Mesenchymal stem cell (in vitro differentiated cells and primary cell): ENCODE results near the gene TRPM7.

ENCODE experiments used
- DNase-seq: peaks from one replicate; pipeline ENCODE4 v3.0.0-alpha.2; 2013
- H2AFZ ChIP-seq: one replicate; pipeline ENCODE4 v1.6.1; 2013; ENCODE audit warnings: low read depth, mild to moderate bottlenecking, control low read depth, inconsistent platforms, low read length, moderate library complexity
- H2AK5ac ChIP-seq: 2 replicates; pipeline ENCODE4 v1.6.1; 2013; ENCODE audit warnings: low read length, moderate library complexity, mild to moderate bottlenecking, inconsistent platforms; ENCODE audit not compliant: severe bottlenecking
- H2BK120ac ChIP-seq: one replicate; pipeline ENCODE4 v1.6.1; 2013; ENCODE audit warnings: low read depth, mild to moderate bottlenecking, inconsistent platforms, low read length, moderate library complexity
- H2BK12ac ChIP-seq, 2 experiments: one replicate each; pipeline ENCODE4 v1.6.1; 2013; ENCODE audit warnings: inconsistent platforms in 2 of 2, low read length in 2 of 2, mild to moderate bottlenecking in 2 of 2, moderate library complexity in 2 of 2, control low read depth in 1 of 2
- H2BK15ac ChIP-seq: one replicate; pipeline ENCODE4 v1.6.1; 2013; ENCODE audit warnings: mild to moderate bottlenecking, low read depth, inconsistent platforms; ENCODE audit not compliant: poor library complexity, severe bottlenecking
- H2BK5ac ChIP-seq: 2 replicates; pipeline ENCODE4 v1.6.1; 2013; ENCODE audit warnings: low read depth, mild to moderate bottlenecking, low read length, control low read depth, inconsistent platforms; ENCODE audit not compliant: poor library complexity, severe bottlenecking
- H3K14ac ChIP-seq, 2 experiments: one replicate each; pipeline ENCODE4 v1.6.1; 2013; ENCODE audit warnings: inconsistent platforms in 2 of 2, low read length in 2 of 2, control low read depth in 1 of 2, mild to moderate bottlenecking in 1 of 2, moderate library complexity in 1 of 2
- H3K18ac ChIP-seq, 2 experiments: one replicate each; pipeline ENCODE4 v1.6.1; 2013; ENCODE audit warnings: inconsistent platforms in 2 of 2, low read length in 2 of 2, control low read depth in 1 of 2, low read depth in 1 of 2, mild to moderate bottlenecking in 1 of 2
- H3K23ac ChIP-seq, 2 experiments: one replicate each; pipeline ENCODE4 v1.6.1; 2013; ENCODE audit warnings: inconsistent platforms in 2 of 2, low read length in 2 of 2, mild to moderate bottlenecking in 2 of 2, moderate library complexity in 2 of 2, control low read depth in 1 of 2
- H3K27ac ChIP-seq: 2 replicates; pipeline ENCODE4 v1.5.1; 2013; ENCODE audit warnings: mild to moderate bottlenecking, moderate library complexity, low read length, control low read depth, inconsistent platforms; ENCODE audit not compliant: poor library complexity, severe bottlenecking
- H3K27me3 ChIP-seq, 2 experiments: 2 replicates each; pipeline versions ENCODE4 v1.6.1 to v1.7.0; 2013; ENCODE audit warnings: low read length in 2 of 2, mild to moderate bottlenecking in 2 of 2, moderate library complexity in 2 of 2, control low read depth in 1 of 2, inconsistent platforms in 1 of 2; ENCODE audit not compliant: control insufficient read depth in 1 of 2, insufficient read depth in 1 of 2
- H3K36me3 ChIP-seq, 2 experiments: 2 replicates each; pipeline versions ENCODE4 v1.6.1 to v1.7.0; 2013; ENCODE audit warnings: low read length in 2 of 2, control low read depth in 1 of 2, inconsistent platforms in 1 of 2, low read depth in 1 of 2, mild to moderate bottlenecking in 1 of 2; ENCODE audit not compliant: insufficient read depth in 2 of 2, control insufficient read depth in 1 of 2
- H3K4ac ChIP-seq, 2 experiments: one replicate each; pipeline ENCODE4 v1.6.1; 2013; ENCODE audit warnings: inconsistent platforms in 2 of 2, low read length in 2 of 2, mild to moderate bottlenecking in 2 of 2, moderate library complexity in 2 of 2, control low read depth in 1 of 2, low read depth in 1 of 2
- H3K4me1 ChIP-seq: 2 replicates; pipeline ENCODE4 v1.6.1; 2013; ENCODE audit warnings: low read depth, low read length, control low read depth; ENCODE audit not compliant: control insufficient read depth, insufficient read depth
- H3K4me2 ChIP-seq: 2 replicates; pipeline ENCODE4 v1.6.1; 2013; ENCODE audit warnings: low read length, mild to moderate bottlenecking, inconsistent platforms; ENCODE audit not compliant: poor library complexity, severe bottlenecking
- H3K4me3 ChIP-seq, 2 experiments: 2 replicates each; pipeline versions ENCODE4 v1.5.1 to v1.7.0; 2013; ENCODE audit warnings: low read length in 2 of 2, mild to moderate bottlenecking in 2 of 2, control low read depth in 1 of 2, low read depth in 1 of 2; ENCODE audit not compliant: insufficient read depth in 1 of 2
- H3K79me1 ChIP-seq: replicated peaks from 2 replicates; pipeline ENCODE4 v1.6.1; 2013; ENCODE audit warnings: mild to moderate bottlenecking, control low read depth, low read length, inconsistent platforms; ENCODE audit not compliant: poor library complexity, severe bottlenecking
- H3K9ac ChIP-seq: 2 replicates; pipeline ENCODE4 v1.7.0; 2013; ENCODE audit warnings: mild to moderate bottlenecking, low read length, moderate library complexity
- H3K9me3 ChIP-seq: 2 replicates; pipeline ENCODE4 v1.7.0; 2013; ENCODE audit warnings: mild to moderate bottlenecking, low read length; ENCODE audit not compliant: control insufficient read depth
- H4K8ac ChIP-seq: one replicate; pipeline ENCODE4 v1.6.1; 2013; ENCODE audit warnings: inconsistent platforms, mild to moderate bottlenecking, low read length, moderate library complexity
- H4K91ac ChIP-seq: one replicate; pipeline ENCODE4 v1.6.1; 2013; ENCODE audit warnings: mild to moderate bottlenecking, low read length, inconsistent platforms
- WGBS: methylation state at CpG from one replicate; pipeline ENCODE4 v1.1.7; 2013; ENCODE audit warnings: mixed read lengths; 5-methylcytosine and 5-hydroxymethylcytosine counted together

TRPM7 gene

DNA sequence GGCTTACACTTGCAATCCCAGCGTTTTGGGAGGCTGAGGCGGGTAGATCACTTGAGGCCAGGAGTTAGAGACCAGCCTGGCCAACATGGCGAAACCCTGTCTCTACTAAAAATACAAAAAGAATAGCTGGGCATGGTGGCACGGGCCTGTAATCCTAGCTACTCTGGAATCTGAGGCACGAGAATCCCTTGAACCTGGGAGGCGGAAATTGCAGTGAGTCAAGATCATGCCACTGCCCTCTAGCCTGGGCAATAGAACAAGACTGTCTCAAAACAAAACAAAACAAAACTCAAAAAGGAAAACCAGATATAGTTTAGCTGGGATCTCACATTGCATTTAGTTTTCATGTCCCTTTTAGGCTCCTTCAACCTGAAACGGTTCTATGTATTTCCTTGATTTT is 137.3 kb downstream of the TRPM7 start:
- Histone ChIP-seq H4K91ac (no peak overlapping the region), H3K23ac (no peak overlapping the region), H3K18ac (no peak overlapping the region), H2BK5ac (no peak overlapping the region), H2BK15ac (no peak overlapping the region), H3K27me3 (peaks cover 0 to 16% of the 10 kb centered on the region in 2 experiments), H3K4me3 (no peak overlapping the region), H3K9ac (no peak overlapping the region), H3K36me3 (peaks cover 0 to 5% of the 10 kb centered on the region in 2 experiments), H3K9me3 (no peaks in the 10 kb centered on the region), H2AK5ac (no peak overlapping the region), H2BK12ac (no peak overlapping the region), H3K14ac (no peak overlapping the region), H3K27ac (no peak overlapping the region), H3K4me2 (no peak overlapping the region), H3K4ac (no peak overlapping the region), H2BK120ac (no peak overlapping the region), H3K79me1 (no peaks in the 10 kb centered on the region), H3K4me1 (no peaks in the 10 kb centered on the region), H2AFZ (no peak overlapping the region), H4K8ac (no peak overlapping the region)
- WGBS = 94% methylated on average over 7 of the region's 7 CpGs
- no peak for DNase-seq

DNA sequence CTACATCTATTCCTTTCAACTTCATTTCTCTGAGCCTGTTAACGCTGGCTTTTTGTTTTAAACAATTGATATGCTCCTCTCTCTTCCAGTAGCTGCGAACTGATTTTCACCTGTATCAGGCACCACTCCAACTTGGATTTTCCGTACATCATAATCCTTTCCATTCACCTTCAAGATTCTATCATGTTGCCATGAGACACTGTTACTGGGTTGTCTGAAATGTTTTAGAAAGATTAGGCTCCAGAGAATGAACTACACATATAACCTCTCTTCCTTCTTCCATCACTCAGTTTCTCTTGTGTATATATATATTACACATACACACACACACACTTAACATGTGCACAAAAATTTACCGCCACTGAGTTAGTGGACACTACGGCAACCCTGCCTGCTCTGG is 140.0 kb downstream of the TRPM7 start, which contains the start of gene USP50:
Gene USP50 (minus strand): TSS at position 101 of the 400 bp plus-strand sequence. CDS start 141 bp downstream, outside the sequence.
- H3K4me3 ChIP-seq = no peak within 1 kb of the TSS
- H2AFZ ChIP-seq = no peak within 1 kb of the TSS
- no peak within 1 kb of the TSS for H3K27ac ChIP-seq
- no peak within 1 kb of the TSS for H2BK15ac ChIP-seq
- H2BK12ac ChIP-seq = no peak within 1 kb of the TSS
- H3K4ac ChIP-seq = no peak within 1 kb of the TSS
- 95% methylated on average over 4 of the region's 5 CpGs for WGBS
- no peak within 1 kb of the TSS for H4K91ac ChIP-seq
- DNase-seq = no peak
- H2BK120ac ChIP-seq = no peak within 1 kb of the TSS
- no peaks in the 10 kb centered on the region for H3K79me1 ChIP-seq
- no peaks in the 10 kb centered on the region for H3K9me3 ChIP-seq
- peaks cover 0 to 16% of the 10 kb centered on the region in 2 experiments for H3K27me3 ChIP-seq
- no peak within 1 kb of the TSS for H3K14ac ChIP-seq
- no peak within 1 kb of the TSS for H3K18ac ChIP-seq
- no peak within 1 kb of the TSS for H3K23ac ChIP-seq
- no peaks in the 10 kb centered on the region for H3K4me1 ChIP-seq
- no peak within 1 kb of the TSS for H3K4me2 ChIP-seq
- no peaks in the 10 kb centered on the region for H3K36me3 ChIP-seq
- no peak within 1 kb of the TSS for H3K9ac ChIP-seq
- H2AK5ac ChIP-seq = no peak within 1 kb of the TSS
- no peak within 1 kb of the TSS for H4K8ac ChIP-seq
- H2BK5ac ChIP-seq = no peak within 1 kb of the TSS

DNA sequence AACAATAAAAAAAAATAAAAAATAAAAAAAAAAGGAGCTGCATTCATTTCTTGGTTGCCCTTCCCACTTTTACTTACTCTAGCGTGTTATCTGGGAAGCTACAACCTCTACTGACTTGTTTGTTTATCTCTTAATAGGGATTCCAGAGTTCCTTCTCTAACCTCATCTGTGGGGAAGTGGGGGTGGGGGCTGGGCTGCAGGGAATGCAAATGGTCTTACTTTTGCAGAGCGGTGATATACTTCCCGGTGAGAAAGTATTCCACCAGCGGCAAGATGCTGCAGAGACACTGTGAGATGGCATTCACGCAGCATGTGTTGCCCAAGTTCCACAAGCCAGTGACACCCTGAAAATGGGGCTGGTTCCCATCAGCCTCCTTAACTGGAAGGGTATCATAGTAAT is 142.2 kb downstream of the TRPM7 start:
- H2AK5ac ChIP-seq = no peak overlapping the region
- no peaks in the 10 kb centered on the region for H3K36me3 ChIP-seq
- no peak overlapping the region for H3K14ac ChIP-seq
- H4K8ac ChIP-seq = no peak overlapping the region
- H3K79me1 ChIP-seq = no peaks in the 10 kb centered on the region
- H2AFZ ChIP-seq = no peak overlapping the region
- no peak overlapping the region for H3K18ac ChIP-seq
- no peak overlapping the region for H3K27ac ChIP-seq
- no peak overlapping the region for H2BK5ac ChIP-seq
- no peak overlapping the region for H3K4me2 ChIP-seq
- H3K9me3 ChIP-seq = no peaks in the 10 kb centered on the region
- H3K23ac ChIP-seq = no peak overlapping the region
- H2BK120ac ChIP-seq = no peak overlapping the region
- no peaks in the 10 kb centered on the region for H3K4me1 ChIP-seq
- no peak overlapping the region for H2BK12ac ChIP-seq
- no peak overlapping the region for H3K9ac ChIP-seq
- DNase-seq = peak; percentile 14
- no peak overlapping the region for H3K4me3 ChIP-seq
- no peak overlapping the region for H4K91ac ChIP-seq
- 34% methylated on average over 4 of the region's 5 CpGs for WGBS
- H3K4ac ChIP-seq = no peak overlapping the region
- peaks cover 0 to 30% of the 10 kb centered on the region in 2 experiments for H3K27me3 ChIP-seq
- no peak overlapping the region for H2BK15ac ChIP-seq

DNA sequence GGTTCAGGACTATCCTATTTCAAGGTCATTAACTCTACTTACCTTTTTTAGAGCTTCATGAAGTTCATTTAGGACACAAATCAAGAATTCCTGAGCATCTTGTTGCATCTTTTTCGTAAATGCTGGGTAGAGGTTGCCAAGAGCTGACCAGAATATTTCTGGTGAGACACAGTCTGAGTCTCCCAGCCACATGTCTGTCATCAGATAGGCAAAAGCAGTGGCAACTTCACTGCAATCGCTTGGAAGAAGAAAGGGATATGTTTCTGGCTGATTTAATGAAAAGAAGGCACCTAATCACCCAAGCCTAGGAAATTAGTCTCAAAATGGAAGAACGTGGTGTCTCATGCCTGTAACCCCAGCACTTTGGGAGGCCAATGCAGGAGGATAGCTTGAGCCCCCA is 143.0 kb downstream of the TRPM7 start:
- no peak overlapping the region for H3K23ac ChIP-seq
- no peak for DNase-seq

More for the DNA sequence above, 143.0 kb downstream of the TRPM7 start:
- Histone ChIP-seq H3K4me3 (no peak overlapping the region), H3K27ac (no peak overlapping the region), H2BK12ac (no peak overlapping the region), H2BK15ac (peak overlapping the region; percentile 13), H3K27me3 (peaks cover 0 to 33% of the 10 kb centered on the region in 2 experiments), H4K8ac (no peak overlapping the region), H2BK120ac (no peak overlapping the region), H3K36me3 (no peaks in the 10 kb centered on the region), H3K9me3 (no peaks in the 10 kb centered on the region), H3K4me2 (no peak overlapping the region), H2BK5ac (no peak overlapping the region), H3K18ac (no peak overlapping the region), H3K4ac (no peak overlapping the region), H3K9ac (peak overlapping the region; percentile 62), H4K91ac (no peak overlapping the region), H3K14ac (no peak overlapping the region), H3K79me1 (no peaks in the 10 kb centered on the region), H3K4me1 (no peaks in the 10 kb centered on the region), H2AK5ac (no peak overlapping the region), H2AFZ (no peak overlapping the region)
- 75% methylated on average over 3 of the region's 3 CpGs for WGBS
